Gastrocnemius medialis (tissue), 4 donors: ENCODE results near the gene UGDH.

Source experiments
- POLR2A ChIP-seq, 2 donors: fragments of 450-650 bp; IDR thresholded peaks; one replicate each; pipeline ENCODE4 v1.6.1; 2017; ENCODE audit warnings: antibody characterized with exemption in 2 of 2, mild to moderate bottlenecking in 2 of 2, moderate library complexity in 2 of 2
- TF ChIP-seq, protein P1 (sequence below), 5 experiments: fragments of 450-650 bp in 3 of 5; fragments of 200-600 bp in 2 of 5; sonication (generic) in 2 of 5; IDR thresholded peaks in 4 of 5; conservative IDR thresholded peaks in 1 of 5; 1 replicate in 4 of 5; 2 replicates in 1 of 5; pipeline ENCODE4 v1.5.1; 2016 to 2019; ENCODE audit warnings: antibody characterized with exemption in 5 of 5, mild to moderate bottlenecking in 3 of 5, moderate library complexity in 3 of 5

DNA sequence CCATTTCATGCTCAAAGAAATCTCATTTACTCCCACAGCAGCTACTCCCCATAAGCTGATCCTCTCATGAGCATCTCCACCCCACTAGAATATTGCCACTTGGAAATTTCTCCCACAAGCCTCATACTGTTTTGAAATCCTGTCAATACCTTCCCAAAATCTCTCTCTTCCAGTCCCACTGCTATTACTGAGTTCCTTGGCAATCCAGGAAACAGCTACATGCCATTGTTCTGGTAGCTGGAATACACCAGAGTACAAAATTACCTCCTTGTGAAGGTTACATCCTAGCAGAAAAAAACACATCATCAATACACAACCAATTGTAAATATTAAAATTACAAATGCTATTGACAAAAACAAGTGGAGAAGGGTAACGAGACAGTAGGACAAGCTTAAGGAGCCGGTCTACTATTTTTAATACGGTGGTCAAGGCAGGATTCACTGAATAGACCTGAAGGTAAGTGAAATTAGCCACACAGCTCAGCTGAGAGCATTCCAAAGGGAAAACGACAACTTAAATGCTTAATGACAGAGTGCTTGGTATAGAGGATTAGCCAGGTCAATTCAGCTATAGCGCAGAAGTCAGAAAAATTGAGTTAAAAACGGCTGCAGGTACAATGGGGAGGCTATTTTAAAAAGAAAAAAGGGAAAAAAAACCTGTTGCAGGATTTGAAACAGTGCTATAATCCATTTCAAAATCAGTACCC, 74.9 kb downstream of the UGDH start:
- TF ChIP-seq POLR2A (IDR thresholded peaks at IDR 0.05): no peak
- TF ChIP-seq, protein P1, sequence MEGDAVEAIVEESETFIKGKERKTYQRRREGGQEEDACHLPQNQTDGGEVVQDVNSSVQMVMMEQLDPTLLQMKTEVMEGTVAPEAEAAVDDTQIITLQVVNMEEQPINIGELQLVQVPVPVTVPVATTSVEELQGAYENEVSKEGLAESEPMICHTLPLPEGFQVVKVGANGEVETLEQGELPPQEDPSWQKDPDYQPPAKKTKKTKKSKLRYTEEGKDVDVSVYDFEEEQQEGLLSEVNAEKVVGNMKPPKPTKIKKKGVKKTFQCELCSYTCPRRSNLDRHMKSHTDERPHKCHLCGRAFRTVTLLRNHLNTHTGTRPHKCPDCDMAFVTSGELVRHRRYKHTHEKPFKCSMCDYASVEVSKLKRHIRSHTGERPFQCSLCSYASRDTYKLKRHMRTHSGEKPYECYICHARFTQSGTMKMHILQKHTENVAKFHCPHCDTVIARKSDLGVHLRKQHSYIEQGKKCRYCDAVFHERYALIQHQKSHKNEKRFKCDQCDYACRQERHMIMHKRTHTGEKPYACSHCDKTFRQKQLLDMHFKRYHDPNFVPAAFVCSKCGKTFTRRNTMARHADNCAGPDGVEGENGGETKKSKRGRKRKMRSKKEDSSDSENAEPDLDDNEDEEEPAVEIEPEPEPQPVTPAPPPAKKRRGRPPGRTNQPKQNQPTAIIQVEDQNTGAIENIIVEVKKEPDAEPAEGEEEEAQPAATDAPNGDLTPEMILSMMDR (IDR thresholded peaks at IDR 0.05 in 4 of 5, conservative IDR thresholded peaks at IDR 0.05 in 1 of 5): no peak
